DMS114 treated with DMSO at 0.1 percent for 48 hours (cell line): Measurements from ENCODE around the gene ZNF592.

Source experiments
- DNase-seq: peaks from one replicate; lab custom pipeline; 2025; ENCODE audit not compliant: unreplicated experiment; lab: John Stamatoyannopoulos, UW

ZNF592 gene

GRCh38 chr15:84778194-84778593 is 29.8 kb downstream of the ZNF592 start:
- DNase-seq, result no peak

GRCh38 chr15:84780492-84780891 is 32.1 kb downstream of the ZNF592 start:
- no peak for DNase-seq

GRCh38 chr15:84781495-84781894 is 33.1 kb downstream of the ZNF592 start:
- no peak for DNase-seq

- DNase-seq, result no peak
These were observed 34.0 kb downstream of the ZNF592 start for GRCh38 chr15:84782346-84782745.

GRCh38 chr15:84783493-84784251 is 35.3 kb downstream of the ZNF592 start:
- no peak for DNase-seq

GRCh38 chr15:84784262-84784661 is 35.9 kb downstream of the ZNF592 start:
- no peak for DNase-seq

- DNase-seq, result no peak
These were observed 36.7 kb downstream of the ZNF592 start for GRCh38 chr15:84785053-84785452.

GRCh38 chr15:84788500-84788899 is 40.1 kb downstream of the ZNF592 start:
- DNase-seq, result no peak

- DNase-seq, result no peak
These were observed 41.4 kb downstream of the ZNF592 start for GRCh38 chr15:84789762-84790161.

GRCh38 chr15:84790676-84791075 is 42.3 kb downstream of the ZNF592 start:
- no peak for DNase-seq

- DNase-seq, result no peak
These were observed 43.4 kb downstream of the ZNF592 start for GRCh38 chr15:84791763-84792162.

GRCh38 chr15:84793431-84794161 is 45.2 kb downstream of the ZNF592 start:
- no peak for DNase-seq

- no peak for DNase-seq
These were observed 45.8 kb downstream of the ZNF592 start for GRCh38 chr15:84794162-84794547.

- no peak for DNase-seq
These were observed 46.8 kb downstream of the ZNF592 start for GRCh38 chr15:84795186-84795585.

GRCh38 chr15:84797212-84797611 is 48.8 kb downstream of the ZNF592 start:
- DNase-seq, result no peak

GRCh38 chr15:84797801-84798200 is 49.4 kb downstream of the ZNF592 start:
- no peak for DNase-seq

GRCh38 chr15:84798436-84798946 is 50.1 kb downstream of the ZNF592 start:
- DNase-seq, result no peak

GRCh38 chr15:84799511-84800187 is 51.3 kb downstream of the ZNF592 start:
- DNase-seq, result no peak

- no peak for DNase-seq
These were observed 52.0 kb downstream of the ZNF592 start for GRCh38 chr15:84800365-84800806.

GRCh38 chr15:84804005-84804900 is 55.9 kb downstream of the ZNF592 start:
- no peak for DNase-seq

GRCh38 chr15:84805221-84805620 is 56.8 kb downstream of the ZNF592 start:
- no peak for DNase-seq
